Heart left ventricle (tissue), 16 donors: Measurements from ENCODE around the gene STAT2. TPM values are rescaled to one million over a fixed set of nuclear protein-coding genes. Genes with fewer than 3 reads are reported as not detected.

Experiments used
- ATAC-seq, 4 donors: fragments of 200-7000 bp; cut with Tn5 transposase; one replicate each; pipeline ENCODE4 v1.9.1; 2020 to 2022; ENCODE audit warnings: moderate library complexity in 4 of 4, mild to moderate bottlenecking in 3 of 4, moderate number of reproducible peaks in 1 of 4
- DNase-seq, 5 donors: peaks; one replicate each; pipeline ENCODE4 v3.0.0-alpha.2; 2020
- H3K27ac ChIP-seq, 12 donors: fragments of 200-600 bp; sonication (generic) in 4 of 12; one replicate each; pipeline versions ENCODE4 v1.5.0 to v1.8.0; 2016 to 2022; ENCODE audit warnings: mild to moderate bottlenecking in 2 of 12
- H3K27me3 ChIP-seq, 9 donors: fragments of 200-600 bp; sonication (generic) in 2 of 9; one replicate each; pipeline versions ENCODE4 v1.5.1 to v1.8.0; 2016 to 2022; ENCODE audit warnings: mild to moderate bottlenecking in 3 of 9
- H3K36me3 ChIP-seq, 9 donors: fragments of 200-600 bp; sonication (generic) in 2 of 9; one replicate each; pipeline versions ENCODE4 v1.5.0 to v1.8.0; 2018 to 2022; ENCODE audit warnings: mild to moderate bottlenecking in 2 of 9
- H3K4me1 ChIP-seq, 12 donors: fragments of 200-600 bp; sonication (generic) in 4 of 12; one replicate each; pipeline versions ENCODE4 v1.5.0 to v1.8.0; 2016 to 2022; ENCODE audit warnings: mild to moderate bottlenecking in 3 of 12
- H3K4me3 ChIP-seq, 12 donors: fragments of 200-600 bp; sonication (generic) in 4 of 12; one replicate each; pipeline versions ENCODE4 v1.5.0 to v1.8.0; 2017 to 2022; ENCODE audit warnings: mild to moderate bottlenecking in 9 of 12, moderate library complexity in 4 of 12
- H3K9me3 ChIP-seq, 12 donors: fragments of 200-600 bp; sonication (generic) in 4 of 12; one replicate each; pipeline versions ENCODE4 v1.5.0 to v1.8.0; 2016 to 2022; ENCODE audit warnings: mild to moderate bottlenecking in 1 of 12
- CTCF ChIP-seq, 12 donors: fragments of 200-600 bp; sonication (generic) in 4 of 12; IDR thresholded peaks; one replicate each; pipeline versions ENCODE4 v1.5.0 to v1.8.0; 2018 to 2022; ENCODE audit warnings: antibody characterized with exemption in 12 of 12, mild to moderate bottlenecking in 5 of 12
- POLR2A ChIP-seq, 2 donors: fragments of 450-650 bp; IDR thresholded peaks; one replicate each; pipeline ENCODE4 v1.6.1; 2017; ENCODE audit warnings: antibody characterized with exemption in 2 of 2, mild to moderate bottlenecking in 2 of 2, moderate library complexity in 2 of 2
- WGBS, 4 donors: extraction: QIAGEN DNeasy Blood & Tissue Kit in 2 of 4; methylation state at CpG; one replicate each; pipeline versions ENCODE4 v1.1.5 to v1.1.7; 2013 to 2018; 5-methylcytosine and 5-hydroxymethylcytosine counted together
- intact Hi-C, 10 donors: fragments of 100-400 bp; cut with DNase I; formaldehyde crosslinking; loops; one replicate each; pipeline versions ENCODE4 v1.11.1 to v1.14.2; 2022
- polyA plus RNA-seq, 2 donors: library from polyadenylated mRNA; stranded (reverse); fragments of 200-250 nt; gene quantifications; one replicate each; pipeline ENCODE4 v1.2.3, GENCODE V29; 2013
- total RNA-seq, 9 donors: library from RNA; depleted of rRNA in 2 of 9; stranded (reverse); fragments of >200 nt in 2 of 9; fragmentation: NEBNext Ultra II Directional in 3 of 9; extraction: Animal tissue kit (Norgen Biotek cat#: 25700) in 3 of 9; gene quantifications; one replicate each; pipeline versions ENCODE4 v1.1.0 to v1.2.4, GENCODE V29; 2016 to 2023
- donor health status: ischemic (EF 13 %, LVEDD 7.1; RV severe dilation, severe dysfunction).
- donor health status: healthy with polysubstance abuse.
- donor health status: DM: no; HTN: yes; CAD: no.
- donor health status: DM: no; HTN: no; CAD: no.
- donor health status: ischemic (EF 25% LVEDD 6.9; RV normal size, moderate dysfunction).
- donor health status: ischemic (EF 25% LVEDD 5.7; RV mildly dilated, moderate dysfunction).
- donor health status: healthy.
- donor health status: DM: yes; HTN: yes; CAD: no.
- donor health status: ischemic (EF 35%, LVEDD 5.7; RV mildly dilated, moderate dysfunction).
- donor health status: nonischemic (EF 11% LVEDD 7.7; RV severe dilation, severe dysfunction).
- donor health status: DM: yes; HTN: yes; CAD: no.
- donor health status: PGD.
- donor health status: ischemic (EF 29% LVEDD 5.4; RV normal size, mild dysfunction).
- donor health status: nonischemic (EF 23%, LVEDD 6.1; RV moderate dilation, normal function).

Gene STAT2
- total and polyA plus RNA-seq, 11 donors, result 23.1 to 150 (median 36.1) TPM

- no peak for TF ChIP-seq POLR2A (IDR thresholded peaks at IDR 0.05)
- no peak for TF ChIP-seq CTCF (IDR thresholded peaks at IDR 0.05)
- 21 to 29% (median 22%) methylated on average over 8 of the region's 8 CpGs for WGBS, 4 donors
- H3K9me3 ChIP-seq, result no peaks in the 10 kb centered on the region
- H3K27ac ChIP-seq, result peak overlapping the region; percentile 88 to 100 (median 95)
- ATAC-seq (peak in 3 of 4 donors; percentile 3 to 21 (median 9)), DNase-seq (no peak)
- intact Hi-C loops, result loop anchor here in 6 of 10 donors (5.0 to 10.0 kb wide), 2 partner anchors 114 to 132 kb away; partner anchors contain the start of genes SPRYD4 (in 5 of the 6) and TIMELESS (in 1 of the 6)
- peaks cover 0 to 13% (median 6%) of the 10 kb centered on the region in 9 donors for H3K36me3 ChIP-seq
- H3K4me1 ChIP-seq, result peaks cover 0 to 33% (median 13%) of the 10 kb centered on the region in 12 donors
- H3K27me3 ChIP-seq, result no peaks in the 10 kb centered on the region
- peak overlapping the region; percentile 32 to 93 (median 68) for H3K4me3 ChIP-seq
Observed at GRCh38 chr12:56333197-56333678, 26.7 kb downstream of the STAT2 start.

- intact Hi-C loops, result loop anchor here in 6 of 10 donors (5.0 to 10.0 kb wide), 2 partner anchors 115 to 132 kb away; partner anchors contain the start of genes SPRYD4 (in 5 of the 6) and TIMELESS (in 1 of the 6)
- no peaks in the 10 kb centered on the region for H3K27me3 ChIP-seq
- TF ChIP-seq CTCF (IDR thresholded peaks at IDR 0.05) (no peak), POLR2A (IDR thresholded peaks at IDR 0.05) (no peak)
- peaks cover 0 to 27% (median 13%) of the 10 kb centered on the region in 12 donors for H3K4me1 ChIP-seq
- H3K4me3 ChIP-seq, result peak overlapping the region in 11 of 12 donors; percentile 32 to 93 (median 69)
- DNase-seq (no peak), ATAC-seq (no peak)
- peaks cover 0 to 19% (median 11%) of the 10 kb centered on the region in 9 donors for H3K36me3 ChIP-seq
- H3K27ac ChIP-seq, result peak overlapping the region; percentile 88 to 100 (median 95)
- WGBS, 4 donors, result 90 to 97% (median 95%) methylated on average over 10 to 11 of the region's 11 CpGs
- H3K9me3 ChIP-seq, result no peaks in the 10 kb centered on the region
Observed at GRCh38 chr12:56332512-56333196, 27.3 kb downstream of the STAT2 start.

GRCh38 chr12:56330936-56331490, 28.9 kb downstream of the STAT2 start:
- Histone ChIP-seq H3K36me3 (peaks cover 0 to 35% (median 28%) of the 10 kb centered on the region in 9 donors), H3K27ac (no peak overlapping the region), H3K27me3 (no peaks in the 10 kb centered on the region), H3K9me3 (no peaks in the 10 kb centered on the region), H3K4me1 (peaks cover 0 to 27% (median 13%) of the 10 kb centered on the region in 12 donors), H3K4me3 (no peak overlapping the region)
- TF ChIP-seq CTCF (IDR thresholded peaks at IDR 0.05) (no peak), POLR2A (IDR thresholded peaks at IDR 0.05) (no peak)
- 95 to 97% (median 96%) methylated on average over 7 of the region's 7 CpGs for WGBS, 4 donors
- intact Hi-C loops, result loop anchor here in 6 of 10 donors (5.0 to 10.0 kb wide), 2 partner anchors 116 to 134 kb away; partner anchors contain the start of genes SPRYD4 (in 5 of the 6) and TIMELESS (in 1 of the 6)
- DNase-seq (no peak), ATAC-seq (no peak)

GRCh38 chr12:56326533-56326932, 33.4 kb downstream of the STAT2 start:
- intact Hi-C loops, result no loop called here
- DNase-seq (peak in 1 of 5 donors; percentile 42), ATAC-seq (no peak)
- Histone ChIP-seq H3K27ac (no peak overlapping the region), H3K27me3 (no peaks in the 10 kb centered on the region), H3K36me3 (peaks cover 0 to 80% (median 73%) of the 10 kb centered on the region in 9 donors), H3K9me3 (no peaks in the 10 kb centered on the region), H3K4me3 (no peak overlapping the region), H3K4me1 (peaks cover 0 to 9% (median 0%) of the 10 kb centered on the region in 12 donors)
- TF ChIP-seq POLR2A (IDR thresholded peaks at IDR 0.05), result no peak
- 53 to 71% (median 57%) methylated on average over 6 of the region's 6 CpGs for WGBS, 4 donors
